ENCODE results near the gene BDKRB2.

Gene BDKRB2

GRCh38 chr14:96198430-96199130 lies 6.1 kb upstream of the BDKRB2 start:
- no peak for DNase-seq (ENCODE audit: low read depth)

- DNase-seq (ENCODE audit: low read depth) = no peak
These were observed 3.5 kb upstream of the BDKRB2 start for GRCh38 chr14:96201157-96201556.

- no peak for DNase-seq (ENCODE audit: low read depth)
These were observed 2.7 kb upstream of the BDKRB2 start for GRCh38 chr14:96201965-96202364.

- no peak for DNase-seq (ENCODE audit: low read depth)
These were observed 2.1 kb upstream of the BDKRB2 start for GRCh38 chr14:96202441-96203094.

GRCh38 chr14:96203116-96203515 lies 1.5 kb upstream of the BDKRB2 start:
- DNase-seq (ENCODE audit: low read depth) = no peak

GRCh38 chr14:96203635-96204034 lies 1.0 kb upstream of the BDKRB2 start:
- DNase-seq (ENCODE audit: low read depth) = no peak

- no peak for DNase-seq (ENCODE audit: low read depth)
These were observed 679 bp downstream of the BDKRB2 start for GRCh38 chr14:96205059-96205977.

GRCh38 chr14:96205978-96206360 lies 1.3 kb downstream of the BDKRB2 start:
- DNase-seq (ENCODE audit: low read depth) = no peak

- DNase-seq (ENCODE audit: low read depth) = no peak
These were observed 1.8 kb downstream of the BDKRB2 start for GRCh38 chr14:96206461-96206860.

GRCh38 chr14:96207686-96208085 lies 3.0 kb downstream of the BDKRB2 start:
- no peak for DNase-seq (ENCODE audit: low read depth)

GRCh38 chr14:96208739-96209138 lies 4.1 kb downstream of the BDKRB2 start:
- DNase-seq (ENCODE audit: low read depth) = no peak

- no peak for DNase-seq (ENCODE audit: low read depth)
These were observed 7.5 kb downstream of the BDKRB2 start for GRCh38 chr14:96212140-96212539.

GRCh38 chr14:96212896-96213295 lies 8.3 kb downstream of the BDKRB2 start:
- no peak for DNase-seq (ENCODE audit: low read depth)

- DNase-seq (ENCODE audit: low read depth) = no peak
These were observed 9.3 kb downstream of the BDKRB2 start for GRCh38 chr14:96213871-96214465.

- no peak for DNase-seq (ENCODE audit: low read depth)
These were observed 10.2 kb downstream of the BDKRB2 start for GRCh38 chr14:96214793-96215192.

- no peak for DNase-seq (ENCODE audit: low read depth)
These were observed 11.0 kb downstream of the BDKRB2 start for GRCh38 chr14:96215452-96216244.

- no peak for DNase-seq (ENCODE audit: low read depth)
These were observed 12.0 kb downstream of the BDKRB2 start for GRCh38 chr14:96216627-96217026.

- DNase-seq (ENCODE audit: low read depth) = no peak
These were observed 12.8 kb downstream of the BDKRB2 start for GRCh38 chr14:96217376-96217913.

- DNase-seq (ENCODE audit: low read depth) = no peak
These were observed 16.5 kb downstream of the BDKRB2 start for GRCh38 chr14:96221109-96221650.

- DNase-seq (ENCODE audit: low read depth) = no peak
These were observed 17.2 kb downstream of the BDKRB2 start for GRCh38 chr14:96221841-96222240.

- DNase-seq (ENCODE audit: low read depth) = no peak
These were observed 19.9 kb downstream of the BDKRB2 start for GRCh38 chr14:96224480-96225096.

Measured in T-helper 22 cell (primary cell).